Stimulated activated effector memory CD8-positive, alpha-beta T cell treated with anti-CD3 and anti-CD28 coated beads, Interleukin-12 subunit alpha, Interleukin-12 subunit beta, amount 100 ng/mL, for 72 hours (primary cell): ENCODE data around the gene DHRS7.

ENCODE experiments used
- ATAC-seq: fragments of 150-1000 bp; cut with Tn5 transposase; 2 replicates; pipeline ENCODE4 v1.10.0; 2021
- DNase-seq, 2 donors: peaks; one replicate each; pipeline ENCODE4 v3.0.0; 2021 to 2022; ENCODE audit warnings: low spot score in 2 of 2
- H3K27ac Mint-ChIP-seq: one replicate; pipeline ENCODE4 v1.8.0; 2022; ENCODE audit warnings: mild to moderate bottlenecking, mixed read lengths
- H3K36me3 Mint-ChIP-seq: one replicate; pipeline ENCODE4 v1.8.0; 2022; ENCODE audit warnings: mild to moderate bottlenecking, mixed read lengths
- H3K4me1 Mint-ChIP-seq: one replicate; pipeline ENCODE4 v1.8.0; 2022; ENCODE audit warnings: mixed read lengths
- H3K4me3 Mint-ChIP-seq: one replicate; pipeline ENCODE4 v1.8.0; 2022; ENCODE audit warnings: mild to moderate bottlenecking, mixed read lengths
- H3K9me3 Mint-ChIP-seq: one replicate; pipeline ENCODE4 v1.8.0; 2022; ENCODE audit warnings: mixed read lengths

The DHRS7 gene

DNA sequence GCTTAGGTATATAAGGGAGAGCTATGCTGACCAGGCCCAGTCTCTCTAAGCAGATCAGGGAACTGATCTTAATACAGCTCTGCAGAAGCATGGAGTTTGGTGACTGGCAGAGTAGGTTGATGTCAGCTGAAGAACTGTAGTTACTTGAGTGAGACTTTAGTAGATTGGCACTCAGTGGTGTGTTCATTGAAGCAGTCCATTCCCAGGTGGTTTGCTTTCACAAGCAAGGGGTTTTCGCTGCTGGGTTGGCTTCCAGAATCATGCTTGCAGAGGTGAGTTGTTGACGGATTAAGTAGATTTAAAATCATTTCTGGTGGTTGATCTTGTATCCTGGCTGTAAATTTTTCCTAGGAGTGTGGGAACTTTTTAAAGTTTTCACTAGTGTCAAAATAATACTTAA is 6.5 kb upstream of the DHRS7 start:
- DNase-seq (no peak), ATAC-seq (no peak)
- Mint-ChIP-seq H3K4me1 (peaks cover under 1% of the 10 kb centered on the region), H3K9me3 (no peaks in the 10 kb centered on the region), H3K4me3 (no peak overlapping the region), H3K27ac (no peak overlapping the region), H3K36me3 (no peaks in the 10 kb centered on the region)

DNA sequence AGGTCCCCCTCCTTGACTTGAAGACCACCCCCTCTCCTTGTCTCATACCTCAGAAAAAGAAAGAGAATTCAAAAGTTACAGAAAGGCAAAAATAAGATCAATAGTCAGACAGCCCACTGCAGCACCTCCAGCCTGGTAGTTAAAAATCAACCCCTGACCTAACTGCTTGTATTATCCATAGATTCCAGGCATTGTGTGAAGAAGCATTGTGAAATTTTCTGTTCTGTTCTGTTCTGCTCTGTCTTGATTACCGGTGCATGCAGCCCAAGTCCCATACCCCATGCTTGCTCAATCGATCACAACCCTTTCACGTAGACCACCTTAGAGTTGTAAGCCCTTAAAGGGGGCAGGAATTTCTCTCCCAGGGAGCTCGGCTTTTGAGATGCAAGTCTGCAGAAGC is 5.8 kb upstream of the DHRS7 start:
- Mint-ChIP-seq H3K4me3 (no peak overlapping the region), H3K36me3 (no peaks in the 10 kb centered on the region), H3K4me1 (peaks cover 8% of the 10 kb centered on the region), H3K9me3 (no peaks in the 10 kb centered on the region), H3K27ac (no peak overlapping the region)
- no peak for DNase-seq
- no peak for ATAC-seq

DNA sequence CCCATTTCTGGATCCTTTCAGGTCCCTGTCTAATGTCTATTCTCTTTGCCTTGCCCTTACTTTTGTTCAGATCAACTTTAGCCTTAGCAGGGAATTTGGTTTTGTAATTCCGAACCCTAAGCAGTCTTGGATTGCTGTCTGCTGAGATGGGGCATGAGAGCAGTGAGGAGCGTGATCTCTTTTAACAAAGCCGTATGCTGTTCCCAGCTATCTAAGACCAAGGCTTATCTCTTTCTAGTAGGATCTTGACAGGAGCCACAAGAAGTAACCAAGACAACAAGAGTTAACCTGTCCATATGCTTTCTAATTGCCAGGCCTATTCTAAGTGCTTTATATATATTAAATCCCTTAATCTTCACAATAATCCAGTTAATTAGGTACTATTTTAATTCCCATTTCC is 4.5 kb upstream of the DHRS7 start:
- DNase-seq: no peak
- peaks cover 4% of the 10 kb centered on the region for H3K36me3 Mint-ChIP-seq
- H3K4me3 Mint-ChIP-seq: no peak overlapping the region
- peaks cover 12% of the 10 kb centered on the region for H3K4me1 Mint-ChIP-seq
- ATAC-seq: no peak
- H3K9me3 Mint-ChIP-seq: no peaks in the 10 kb centered on the region
- no peak overlapping the region for H3K27ac Mint-ChIP-seq

DNA sequence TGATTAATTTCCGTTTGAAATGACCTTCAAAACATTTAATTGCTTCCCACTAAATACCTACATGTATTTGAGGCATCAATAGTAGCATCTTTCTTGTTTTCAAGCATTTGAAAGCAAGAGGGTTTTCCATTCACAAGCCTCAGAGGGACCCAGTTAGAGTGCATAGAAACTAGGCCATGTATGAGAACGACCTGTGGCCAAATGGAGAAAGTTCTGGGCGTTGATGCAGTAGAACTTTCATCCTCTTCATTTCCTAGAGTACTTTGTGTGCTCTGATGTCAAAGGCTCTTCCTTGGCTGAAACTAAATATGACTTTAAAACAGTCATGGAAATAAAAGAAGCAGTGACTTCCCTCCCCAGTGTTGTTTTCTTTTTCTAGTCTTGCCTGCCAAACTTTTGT is 944 bp upstream of the DHRS7 start:
- H3K27ac Mint-ChIP-seq: peak overlapping the region; percentile 96
- peaks cover 27% of the 10 kb centered on the region for H3K36me3 Mint-ChIP-seq
- peak; percentile 27 for ATAC-seq

DNA sequence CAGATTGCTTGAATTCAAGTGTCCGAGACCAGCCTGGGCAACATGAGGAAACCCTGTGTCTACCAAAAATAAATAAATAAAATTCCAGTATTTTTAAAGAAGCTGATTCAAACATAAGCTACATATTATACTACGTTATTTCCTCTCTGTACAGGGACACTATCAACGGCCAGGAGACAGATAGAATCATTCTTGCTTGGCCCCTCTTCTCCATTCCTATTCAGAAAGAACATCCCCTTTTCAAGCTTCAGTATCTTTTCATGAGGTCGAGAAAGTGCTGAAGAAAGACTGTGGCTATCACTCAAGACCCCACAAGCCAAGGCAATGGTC is 314 bp upstream of the DHRS7 start:
- Mint-ChIP-seq H3K4me1 (peaks cover 31% of the 10 kb centered on the region), H3K9me3 (no peaks in the 10 kb centered on the region), H3K36me3 (peaks cover 32% of the 10 kb centered on the region), H3K27ac (peak overlapping the region; percentile 96), H3K4me3 (peak overlapping the region; percentile 91)
- DNase-seq (no peak), ATAC-seq (peak; percentile 19)

More for the DNA sequence above, 944 bp upstream of the DHRS7 start:
- H3K4me3 Mint-ChIP-seq: peak overlapping the region; percentile 91
- no peak for DNase-seq
- H3K4me1 Mint-ChIP-seq: peaks cover 30% of the 10 kb centered on the region
- no peaks in the 10 kb centered on the region for H3K9me3 Mint-ChIP-seq

DNA sequence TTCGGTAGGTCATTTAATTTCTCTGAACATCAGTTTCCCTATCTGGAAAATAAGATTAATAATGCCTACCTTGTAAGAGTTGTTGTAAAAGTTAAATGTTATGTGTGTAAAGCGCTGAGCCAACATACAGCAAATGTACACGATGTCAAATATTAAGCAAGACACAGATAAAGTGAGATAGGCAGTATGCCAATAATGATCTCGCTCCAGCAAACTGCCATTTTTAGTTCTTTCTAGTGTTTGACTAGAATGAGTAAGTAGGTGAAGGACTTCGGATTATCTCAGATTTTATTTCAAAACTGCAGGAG is 840 bp downstream of the DHRS7 start:
- H3K4me1 Mint-ChIP-seq: peaks cover 37% of the 10 kb centered on the region
- H3K9me3 Mint-ChIP-seq: no peaks in the 10 kb centered on the region
- DNase-seq: no peak
- peaks cover 34% of the 10 kb centered on the region for H3K36me3 Mint-ChIP-seq
- peak overlapping the region; percentile 96 for H3K27ac Mint-ChIP-seq
- H3K4me3 Mint-ChIP-seq: peak overlapping the region; percentile 91
- no peak for ATAC-seq

DNA sequence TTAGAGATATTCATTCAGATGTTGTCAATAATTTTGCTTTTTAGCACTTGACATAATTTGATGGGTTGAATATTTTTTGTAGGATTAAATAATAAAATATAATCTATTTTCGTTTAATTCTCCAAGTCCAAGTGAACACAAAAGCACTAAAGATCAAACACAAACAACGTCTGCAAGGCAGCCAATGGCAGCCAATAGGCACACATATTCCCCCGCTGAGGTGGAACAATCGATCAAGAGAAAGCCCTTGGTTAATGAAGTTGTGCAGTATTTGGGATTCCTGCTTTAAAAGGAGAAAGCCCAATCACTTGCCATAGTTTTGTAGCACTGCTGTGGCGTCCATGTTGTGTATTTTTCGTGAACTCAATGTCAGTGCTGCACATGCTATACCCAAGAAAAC is 1.5 kb downstream of the DHRS7 start:
- Mint-ChIP-seq H3K4me3 (peak overlapping the region; percentile 91), H3K4me1 (peaks cover 40% of the 10 kb centered on the region), H3K27ac (peak overlapping the region; percentile 96), H3K9me3 (no peaks in the 10 kb centered on the region), H3K36me3 (peaks cover 34% of the 10 kb centered on the region)
- no peak for ATAC-seq
- no peak for DNase-seq

DNA sequence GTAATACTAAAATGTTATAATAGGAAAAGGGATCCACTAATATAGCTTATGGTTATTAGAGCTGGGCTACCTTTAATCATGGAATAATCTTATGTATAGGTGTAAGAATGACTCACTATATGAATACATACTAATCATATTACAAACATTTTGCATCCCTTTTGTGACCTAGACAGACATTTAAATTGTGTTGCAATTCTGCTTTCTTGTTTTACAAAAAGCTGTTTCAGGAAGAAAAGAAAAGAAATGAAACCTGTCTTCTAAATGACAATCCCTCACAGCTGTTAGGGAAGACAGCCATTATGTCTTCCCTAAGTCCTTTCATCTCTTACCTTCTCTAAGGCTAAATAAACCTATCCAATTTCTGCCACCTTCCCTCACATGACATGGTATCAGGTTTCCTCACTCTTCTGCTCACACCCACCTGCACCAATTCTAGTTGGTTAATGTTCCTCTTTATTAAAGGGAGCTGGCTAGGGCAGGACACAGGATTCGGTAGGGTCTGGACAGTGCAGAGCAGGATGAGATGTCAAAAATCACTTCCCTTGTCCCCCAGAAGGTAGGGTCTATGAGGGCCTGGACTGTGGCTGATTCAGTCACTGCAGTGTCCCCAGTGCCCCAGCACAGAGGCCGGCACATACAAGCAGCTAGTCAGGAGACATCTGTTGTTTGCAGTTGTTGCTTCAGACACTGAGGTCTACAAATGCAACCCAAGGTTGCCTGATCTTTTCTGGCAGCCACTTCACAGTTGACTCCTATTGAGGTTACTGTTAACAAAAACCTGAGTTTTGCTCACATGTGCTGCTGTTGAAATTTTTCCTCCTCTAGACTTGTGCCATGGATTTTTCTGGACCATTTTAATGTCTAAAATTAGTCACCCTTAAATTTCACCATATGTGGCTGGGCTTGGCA is 3.7 kb downstream of the DHRS7 start:
- DNase-seq: no peak
- no peaks in the 10 kb centered on the region for H3K9me3 Mint-ChIP-seq
- H3K27ac Mint-ChIP-seq: peak overlapping the region; percentile 71

DNA sequence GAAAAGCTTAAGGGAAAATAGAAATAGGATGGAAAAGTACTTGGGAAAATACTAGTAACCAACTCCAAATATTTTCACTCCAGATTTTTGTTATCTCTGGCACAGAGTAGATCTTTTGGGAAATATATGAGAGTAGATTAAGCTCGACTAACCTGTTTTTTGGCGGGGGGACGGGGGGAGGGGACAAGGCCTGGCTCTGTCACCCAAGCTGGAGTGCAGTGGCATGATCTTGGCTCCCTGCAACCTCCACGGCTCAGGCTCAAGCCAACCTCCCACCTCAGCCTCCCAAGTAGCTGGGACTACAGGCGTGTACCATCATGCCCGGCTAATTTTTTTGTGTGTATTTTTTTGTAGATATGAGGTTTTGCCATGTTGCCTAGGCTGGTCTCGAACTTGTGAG is 4.8 kb downstream of the DHRS7 start:
- H3K36me3 Mint-ChIP-seq: peaks cover 43% of the 10 kb centered on the region
- H3K4me1 Mint-ChIP-seq: peaks cover 48% of the 10 kb centered on the region
- ATAC-seq (no peak), DNase-seq (no peak)
- H3K4me3 Mint-ChIP-seq: no peak overlapping the region
- H3K27ac Mint-ChIP-seq: peak overlapping the region; percentile 71
- H3K9me3 Mint-ChIP-seq: no peaks in the 10 kb centered on the region

More for the DNA sequence above, 3.7 kb downstream of the DHRS7 start:
- H3K4me3 Mint-ChIP-seq: no peak overlapping the region
- H3K36me3 Mint-ChIP-seq: peaks cover 34% of the 10 kb centered on the region
- ATAC-seq: no peak
- H3K4me1 Mint-ChIP-seq: peaks cover 49% of the 10 kb centered on the region

DNA sequence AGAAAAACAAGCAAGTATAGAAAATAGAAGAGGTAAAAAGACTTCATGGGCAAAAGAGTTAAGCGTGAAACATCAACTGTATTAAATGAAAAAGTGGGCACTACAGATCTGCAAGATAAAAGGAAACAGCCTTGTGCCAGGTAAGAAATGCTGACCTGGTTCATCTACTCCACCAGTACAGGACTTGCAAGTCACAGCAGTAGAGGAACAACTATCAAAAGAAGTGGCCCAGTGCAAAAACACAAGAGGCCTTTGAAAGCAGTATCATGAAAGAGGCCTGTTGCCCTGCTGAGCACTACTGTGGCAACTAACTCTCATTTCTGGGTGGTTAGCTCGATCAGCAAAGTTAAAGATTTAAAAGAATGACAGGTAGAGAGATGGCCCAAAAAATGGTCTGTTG is 10.5 kb downstream of the DHRS7 start:
- ATAC-seq: no peak
- Mint-ChIP-seq H3K36me3 (peaks cover 59% of the 10 kb centered on the region), H3K4me3 (peak overlapping the region; percentile 12)

DNA sequence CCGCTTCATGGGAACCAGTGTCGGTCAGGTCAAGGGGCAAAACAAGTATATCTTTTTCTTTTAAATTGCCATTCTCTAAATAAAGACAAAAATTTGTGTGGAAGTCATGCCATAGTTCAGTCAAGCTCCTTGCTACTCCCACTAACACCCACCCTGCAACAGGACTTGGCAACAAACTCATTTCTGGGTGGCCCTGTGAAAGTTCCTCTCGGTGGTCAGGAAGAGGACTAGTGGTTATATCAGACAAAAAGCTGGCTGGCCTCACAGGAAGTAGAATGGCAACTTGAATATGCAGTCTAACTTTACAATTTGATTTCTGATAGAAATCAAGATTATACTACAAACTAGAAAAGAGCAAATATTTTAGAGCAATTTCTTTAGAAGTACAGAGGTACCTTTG is 11.2 kb downstream of the DHRS7 start:
- no peaks in the 10 kb centered on the region for H3K9me3 Mint-ChIP-seq
- ATAC-seq (no peak), DNase-seq (no peak)
- peaks cover 54% of the 10 kb centered on the region for H3K4me1 Mint-ChIP-seq
- H3K4me3 Mint-ChIP-seq: peak overlapping the region; percentile 12
- peaks cover 65% of the 10 kb centered on the region for H3K36me3 Mint-ChIP-seq
- H3K27ac Mint-ChIP-seq: peak overlapping the region; percentile 84

More for the DNA sequence above, 10.5 kb downstream of the DHRS7 start:
- Mint-ChIP-seq H3K27ac (peak overlapping the region; percentile 84), H3K4me1 (peaks cover 57% of the 10 kb centered on the region), H3K9me3 (no peaks in the 10 kb centered on the region)
- no peak for DNase-seq

DNA sequence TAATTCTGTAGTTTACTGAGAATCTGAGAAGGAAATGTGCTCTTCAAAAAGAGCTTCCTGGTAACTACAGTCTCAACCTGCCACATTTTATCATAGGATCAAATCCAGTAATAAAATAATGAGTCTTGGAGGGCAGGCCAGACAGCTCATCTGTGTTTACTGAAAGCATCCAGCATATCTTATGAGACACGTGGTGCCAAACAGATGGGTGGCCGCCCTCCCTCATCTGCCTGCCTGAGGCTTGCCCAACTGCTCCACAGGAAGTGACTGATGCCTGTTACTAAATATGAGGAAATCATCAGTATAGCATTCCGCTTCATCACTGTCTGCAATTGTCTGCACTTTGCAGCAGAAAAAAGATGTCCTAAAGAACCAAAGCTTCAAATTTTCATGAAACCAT is 13.5 kb downstream of the DHRS7 start:
- Mint-ChIP-seq H3K27ac (peak overlapping the region; percentile 91), H3K4me3 (peak overlapping the region; percentile 7), H3K9me3 (no peaks in the 10 kb centered on the region), H3K4me1 (peaks cover 39% of the 10 kb centered on the region), H3K36me3 (peaks cover 86% of the 10 kb centered on the region)
- ATAC-seq: peak; percentile 100
- DNase-seq: peak; percentile 40 to 70

DNA sequence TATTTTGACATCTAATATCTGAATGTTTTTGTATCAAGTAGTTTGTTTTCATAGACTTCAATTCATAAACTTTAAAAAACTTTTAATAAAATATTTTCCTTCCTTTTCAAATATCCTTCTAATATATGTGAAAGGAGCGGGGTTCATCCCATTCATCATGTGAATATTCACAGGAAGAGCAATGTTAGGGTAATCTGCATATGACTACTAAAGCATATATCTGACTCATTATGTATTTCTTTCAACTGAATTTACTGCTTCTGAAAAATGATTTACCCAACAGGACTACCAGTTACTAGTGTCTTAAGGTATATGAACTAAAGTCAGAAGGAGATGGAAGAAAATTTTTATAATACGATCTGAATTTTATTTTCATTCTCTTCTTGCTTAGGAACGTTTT is 30.5 kb downstream of the DHRS7 start:
- peaks cover 8% of the 10 kb centered on the region for H3K36me3 Mint-ChIP-seq
- ATAC-seq (no peak), DNase-seq (no peak)
- H3K27ac Mint-ChIP-seq: no peak overlapping the region
- no peaks in the 10 kb centered on the region for H3K4me1 Mint-ChIP-seq
- H3K9me3 Mint-ChIP-seq: no peaks in the 10 kb centered on the region
- no peak overlapping the region for H3K4me3 Mint-ChIP-seq

DNA sequence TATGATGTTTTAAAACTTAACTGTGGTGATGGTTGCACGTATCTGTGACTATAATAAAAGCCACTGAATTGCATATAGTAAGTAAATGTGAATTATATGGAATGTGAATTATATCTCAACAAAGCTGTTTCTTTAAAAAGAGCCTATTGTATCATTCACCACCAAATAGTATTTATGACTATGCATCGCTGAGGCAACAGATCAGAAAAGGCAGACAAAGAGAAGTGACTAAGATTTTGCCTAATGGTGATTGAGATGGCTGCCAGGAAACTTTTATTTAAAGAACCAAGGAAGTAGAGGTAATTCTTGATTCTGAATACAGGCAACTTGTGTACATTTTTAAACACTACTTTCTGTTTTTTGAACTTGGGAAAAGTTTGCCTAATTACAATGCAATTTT is 31.7 kb downstream of the DHRS7 start:
- H3K36me3 Mint-ChIP-seq: peaks cover 20% of the 10 kb centered on the region
- ATAC-seq (peak; percentile 61), DNase-seq (no peak)
- H3K4me3 Mint-ChIP-seq: no peak overlapping the region
- H3K27ac Mint-ChIP-seq: no peak overlapping the region
- no peaks in the 10 kb centered on the region for H3K4me1 Mint-ChIP-seq
- H3K9me3 Mint-ChIP-seq: no peaks in the 10 kb centered on the region

DNA sequence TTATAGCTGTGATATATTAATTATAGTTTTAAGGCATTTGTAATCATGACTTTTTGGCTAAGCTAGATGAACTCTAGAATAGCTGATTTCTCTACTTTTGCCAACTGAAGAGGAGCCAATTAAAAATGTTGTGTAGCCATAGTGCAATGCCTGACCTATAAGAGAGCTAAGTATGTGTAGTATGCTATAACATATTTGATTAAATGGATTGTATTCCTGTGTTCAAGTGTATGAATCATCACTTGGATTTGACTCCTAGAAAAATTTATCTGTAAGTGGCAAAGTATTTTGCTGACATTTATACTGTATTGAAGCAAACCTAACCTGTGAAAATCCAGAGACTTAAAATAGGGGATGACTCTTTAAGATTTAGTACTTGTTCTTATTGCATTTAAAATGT is 39.3 kb downstream of the DHRS7 start:
- H3K27ac Mint-ChIP-seq: no peak overlapping the region
- ATAC-seq (no peak), DNase-seq (no peak)
- no peaks in the 10 kb centered on the region for H3K4me1 Mint-ChIP-seq
- no peak overlapping the region for H3K4me3 Mint-ChIP-seq
- peaks cover 89% of the 10 kb centered on the region for H3K36me3 Mint-ChIP-seq
- no peaks in the 10 kb centered on the region for H3K9me3 Mint-ChIP-seq

DNA sequence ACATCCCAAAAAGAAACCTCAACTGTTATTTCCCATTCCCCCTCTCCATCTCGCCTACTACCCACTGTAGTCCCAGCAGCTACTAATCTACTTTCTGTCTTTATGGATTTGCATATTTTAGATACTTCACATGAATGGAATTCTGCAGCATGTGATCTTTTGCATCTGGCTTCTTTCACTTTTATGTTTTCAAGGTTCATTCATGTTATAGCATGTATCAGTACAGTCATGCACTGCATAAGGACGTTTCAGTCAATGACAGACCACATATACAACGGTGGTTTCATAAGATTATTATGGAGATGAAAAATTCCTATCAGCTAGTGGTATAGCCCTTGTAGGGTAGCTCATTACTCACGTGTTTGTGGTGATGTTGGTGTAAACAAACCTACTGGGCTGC is 49.0 kb downstream of the DHRS7 start:
- no peaks in the 10 kb centered on the region for H3K9me3 Mint-ChIP-seq
- no peaks in the 10 kb centered on the region for H3K4me1 Mint-ChIP-seq
- no peak overlapping the region for H3K4me3 Mint-ChIP-seq
- H3K27ac Mint-ChIP-seq: no peak overlapping the region
- peaks cover 57% of the 10 kb centered on the region for H3K36me3 Mint-ChIP-seq
- ATAC-seq (no peak), DNase-seq (no peak)
